H1 (cell line): ENCODE measurements around the gene CDC73. TPM values are rescaled to one million over a fixed set of nuclear protein-coding genes. Genes with fewer than 3 reads are reported as not detected.

Experiments used
- CTCF ChIA-PET: fragments of 300-600 bp; sonication (Branson Sonifier 250); formaldehyde crosslinking; loops from one replicate; lab custom pipeline; 2021; ENCODE audit not compliant: partially characterized antibody; lab: Charles Lee
- POLR2A ChIA-PET: fragments of 300-600 bp; sonication (Branson Sonifier 250); formaldehyde crosslinking; loops from one replicate; lab custom pipeline; 2021; ENCODE audit warnings: inconsistent platforms; ENCODE audit not compliant: partially characterized antibody; lab: Charles Lee
- DNase-seq, 2 experiments: peaks; one replicate each; pipeline versions ENCODE4 v3.0.0 to v3.0.0-alpha.2; 2010 to 2022; ENCODE audit warnings: low spot score in 2 of 2, low read depth in 1 of 2, mixed read lengths in 1 of 2
- FAIRE-seq: peaks from 2 replicates; lab custom pipeline; 2011; peaks lifted over from hg19 to GRCh38; lab: Jason Lieb, UNC
- H2AFZ ChIP-seq: 2 replicates; pipeline ENCODE4 v1.8.1; 2012; ENCODE audit warnings: low read length, inconsistent platforms
- H2AK5ac ChIP-seq: 2 replicates; pipeline ENCODE4 v1.6.1; 2013; ENCODE audit warnings: low read depth, low read length
- H2BK120ac ChIP-seq: replicated peaks from 2 replicates; pipeline ENCODE3; 2013; ENCODE audit warnings: low read depth, low read length, inconsistent platforms
- H2BK12ac ChIP-seq: 2 replicates; pipeline ENCODE4 v1.6.1; 2013; ENCODE audit warnings: low read depth, low read length
- H2BK15ac ChIP-seq: 2 replicates; pipeline ENCODE4 v1.6.1; 2013; ENCODE audit warnings: low read length
- H2BK20ac ChIP-seq: 2 replicates; pipeline ENCODE4 v1.6.1; 2013; ENCODE audit warnings: low read length
- H2BK5ac ChIP-seq: 2 replicates; pipeline ENCODE4 v1.6.1; 2013; ENCODE audit warnings: low read depth, low read length
- H3K14ac ChIP-seq: 2 replicates; pipeline ENCODE4 v1.6.1; 2013; ENCODE audit warnings: inconsistent platforms; ENCODE audit not compliant: insufficient read length
- H3K18ac ChIP-seq: 2 replicates; pipeline ENCODE4 v1.6.1; 2013; ENCODE audit warnings: low read length; ENCODE audit errors: extremely low read depth
- H3K23ac ChIP-seq: 2 replicates; pipeline ENCODE4 v1.6.1; 2013; ENCODE audit warnings: inconsistent platforms; ENCODE audit not compliant: insufficient read length
- H3K23me2 ChIP-seq: 2 replicates; pipeline ENCODE4 v1.6.1; 2013; ENCODE audit warnings: low read depth, low read length
- H3K27ac ChIP-seq: 2 replicates; pipeline ENCODE4 v1.6.1; 2011; ENCODE audit warnings: low read depth, low read length, inconsistent platforms
- H3K27me3 ChIP-seq, 4 experiments: replicated peaks in 1 of 4; 1 replicate in 1 of 4; 2 replicates in 3 of 4; pipeline versions ENCODE4 v1.6.1 to v1.8.1; 2011 to 2013; ENCODE audit warnings: low read length in 3 of 4, mild to moderate bottlenecking in 3 of 4, inconsistent platforms in 2 of 4, mixed read lengths in 2 of 4, moderate library complexity in 1 of 4; ENCODE audit not compliant: control insufficient read depth in 3 of 4, insufficient read depth in 3 of 4; ENCODE audit errors: extremely low read depth in 1 of 4
- H3K36me3 ChIP-seq, 4 experiments: 2 replicates each; pipeline versions ENCODE4 v1.6.1 to v1.8.1; 2011 to 2013; ENCODE audit warnings: mild to moderate bottlenecking in 4 of 4, low read length in 3 of 4, moderate library complexity in 2 of 4, control low read depth in 1 of 4, inconsistent platforms in 1 of 4; ENCODE audit not compliant: insufficient read depth in 4 of 4, control insufficient read depth in 2 of 4
- H3K4ac ChIP-seq: replicated peaks from 2 replicates; pipeline ENCODE3; 2013; ENCODE audit warnings: low read length, low read depth, mixed read lengths, inconsistent platforms; ENCODE audit not compliant: insufficient read length
- H3K4me1 ChIP-seq, 4 experiments: replicated peaks in 1 of 4; 1 replicate in 1 of 4; 2 replicates in 3 of 4; pipeline versions ENCODE4 v1.6.1 to v1.8.1; 2011 to 2013; ENCODE audit warnings: low read length in 3 of 4, inconsistent platforms in 2 of 4, mixed read lengths in 1 of 4; ENCODE audit not compliant: insufficient read depth in 4 of 4, control insufficient read depth in 3 of 4
- H3K4me2 ChIP-seq, 2 experiments: 2 replicates each; pipeline versions ENCODE4 v1.6.1 to v1.8.1; 2011 to 2013; ENCODE audit warnings: low read depth in 2 of 2, low read length in 2 of 2, control low read depth in 1 of 2, inconsistent platforms in 1 of 2, mild to moderate bottlenecking in 1 of 2; ENCODE audit not compliant: insufficient read depth in 1 of 2
- H3K4me3 ChIP-seq, 4 experiments: fragments of 200-600, 300-600 bp in 1 of 4; sonication (generic), shearing (Covaris generic), sonication (Bioruptor Twin) in 1 of 4; 2 replicates each; pipeline versions ENCODE4 v1.5.1 to v1.8.1; 2011 to 2016; ENCODE audit warnings: low read length in 4 of 4, low read depth in 3 of 4, control low read depth in 2 of 4, inconsistent platforms in 2 of 4, mild to moderate bottlenecking in 2 of 4, mixed read lengths in 1 of 4, moderate library complexity in 1 of 4; ENCODE audit not compliant: insufficient read depth in 2 of 4; ENCODE audit errors: extremely low read depth in 1 of 4
- H3K56ac ChIP-seq: replicated peaks from 2 replicates; pipeline ENCODE3; 2013; ENCODE audit warnings: low read depth, mild to moderate bottlenecking, mixed read lengths, low read length, inconsistent platforms; ENCODE audit not compliant: insufficient read length
- H3K79me1 ChIP-seq: 2 replicates; pipeline ENCODE4 v1.6.1; 2013; ENCODE audit warnings: low read depth, low read length, control low read depth
- H3K79me2 ChIP-seq, 2 experiments: 2 replicates each; pipeline versions ENCODE4 v1.6.1 to v1.8.1; 2012 to 2013; ENCODE audit warnings: low read length in 2 of 2, mild to moderate bottlenecking in 2 of 2, inconsistent platforms in 1 of 2; ENCODE audit not compliant: insufficient read depth in 2 of 2, control insufficient read depth in 1 of 2
- H3K9ac ChIP-seq, 4 experiments: replicated peaks in 1 of 4; 1 replicate in 1 of 4; 2 replicates in 3 of 4; pipeline versions ENCODE4 v1.6.1 to v1.8.1; 2011 to 2013; ENCODE audit warnings: low read depth in 3 of 4, low read length in 3 of 4, control low read depth in 2 of 4, mild to moderate bottlenecking in 2 of 4, moderate library complexity in 2 of 4, inconsistent platforms in 1 of 4; ENCODE audit errors: extremely low read depth in 1 of 4
- H3K9me3 ChIP-seq, 2 experiments: 2 replicates each; pipeline versions ENCODE4 v1.6.1 to v1.8.1; 2012 to 2013; ENCODE audit warnings: mild to moderate bottlenecking in 2 of 2, moderate library complexity in 2 of 2, control low read depth in 1 of 2, inconsistent platforms in 1 of 2, low read depth in 1 of 2, low read length in 1 of 2, mixed read lengths in 1 of 2; ENCODE audit not compliant: insufficient read depth in 2 of 2
- H4K20me1 ChIP-seq, 2 experiments: replicated peaks in 1 of 2; 2 replicates each; pipeline versions ENCODE3 to v1.8.1; 2011 to 2013; ENCODE audit warnings: inconsistent platforms in 2 of 2, low read length in 2 of 2, mild to moderate bottlenecking in 1 of 2; ENCODE audit not compliant: insufficient read depth in 2 of 2, control insufficient read depth in 1 of 2
- H4K5ac ChIP-seq: 2 replicates; pipeline ENCODE4 v1.6.1; 2013; ENCODE audit warnings: low read length, low read depth, mixed read lengths, inconsistent platforms; ENCODE audit not compliant: insufficient read length
- H4K8ac ChIP-seq: 2 replicates; pipeline ENCODE4 v1.8.0; 2013; ENCODE audit warnings: mild to moderate bottlenecking, moderate library complexity, low read length, inconsistent platforms; ENCODE audit not compliant: insufficient read depth; ENCODE audit errors: extremely low read depth
- H4K91ac ChIP-seq: replicated peaks from 2 replicates; pipeline ENCODE3; 2013; ENCODE audit warnings: low read length, mixed read lengths, inconsistent platforms; ENCODE audit not compliant: insufficient read length
- CBX5 ChIP-seq: fragments of 300-800, 300-1000 bp; sonication (generic); IDR thresholded peaks from 2 replicates; pipeline ENCODE4 v1.7.1; 2016; ENCODE audit warnings: antibody characterized with exemption, low read length, low read depth
- CEBPB ChIP-seq: IDR thresholded peaks from 2 replicates; pipeline ENCODE4 v1.6.1; 2012; ENCODE audit warnings: low read depth, low read length
- CHD2 ChIP-seq: IDR thresholded peaks from 2 replicates; pipeline ENCODE4 v1.6.1; 2012; ENCODE audit warnings: low read length, improper control_type of control experiment
- EP300 ChIP-seq, 2 experiments: IDR thresholded peaks; 1 replicate in 1 of 2; 2 replicates in 1 of 2; pipeline ENCODE4 v1.6.1; 2011 to 2012; ENCODE audit warnings: low read depth in 2 of 2, low read length in 2 of 2, mild to moderate bottlenecking in 2 of 2, borderline replicate concordance in 1 of 2, inconsistent platforms in 1 of 2, moderate library complexity in 1 of 2
- EZH2 ChIP-seq: fragments of 200-600 bp; sonication (generic); IDR thresholded peaks from 2 replicates; pipeline ENCODE4 v1.7.1; 2012; ENCODE audit warnings: low read depth, mild to moderate bottlenecking, moderate library complexity, low read length, inconsistent platforms; ENCODE audit not compliant: severe bottlenecking
- FOSL1 ChIP-seq: IDR thresholded peaks from 2 replicates; pipeline ENCODE4 v1.6.1; 2011; ENCODE audit warnings: mild to moderate bottlenecking, low read depth, low read length, moderate library complexity; ENCODE audit not compliant: insufficient read depth
- GTF2F1 ChIP-seq: IDR thresholded peaks from 2 replicates; pipeline ENCODE4 v1.6.1; 2012; ENCODE audit warnings: low read depth, low read length, improper control_type of control experiment, borderline replicate concordance
- HDAC6 ChIP-seq: IDR thresholded peaks from one replicate; pipeline ENCODE4 v1.7.1; 2012; ENCODE audit warnings: low read depth, mild to moderate bottlenecking, inconsistent platforms, low read length, moderate library complexity
- KDM5A ChIP-seq: fragments of 200-600 bp; IDR thresholded peaks from 2 replicates; pipeline ENCODE4 v1.7.1; 2012; ENCODE audit warnings: mild to moderate bottlenecking, low read length, inconsistent platforms, mixed read lengths
- PHF8 ChIP-seq: fragments of 200-600 bp; sonication (generic); conservative IDR thresholded peaks from 2 replicates; pipeline ENCODE4 v1.7.1; 2012; ENCODE audit warnings: low read depth, mild to moderate bottlenecking, inconsistent platforms, low read length, moderate library complexity
- RFX5 ChIP-seq: IDR thresholded peaks from 2 replicates; pipeline ENCODE4 v1.6.1; 2011; ENCODE audit warnings: low read depth, low read length, improper control_type of control experiment, borderline replicate concordance
- RXRA ChIP-seq: IDR thresholded peaks from 2 replicates; pipeline ENCODE4 v1.6.1; 2011; ENCODE audit warnings: low read depth, mild to moderate bottlenecking, low read length, moderate library complexity; ENCODE audit not compliant: insufficient read depth
- SIRT6 ChIP-seq: IDR thresholded peaks from one replicate; pipeline ENCODE4 v1.7.1; 2012; ENCODE audit warnings: low read length, inconsistent platforms
- SIX5 ChIP-seq: IDR thresholded peaks from 2 replicates; pipeline ENCODE4 v1.6.1; 2011; ENCODE audit warnings: mild to moderate bottlenecking, low read depth, low read length
- TEAD4 ChIP-seq: IDR thresholded peaks from 2 replicates; pipeline ENCODE4 v1.6.1; 2012; ENCODE audit warnings: low read depth, low read length, inconsistent platforms, mixed read lengths
- polyA plus RNA-seq, 7 experiments: library from polyadenylated mRNA; depleted of rRNA in 3 of 7; stranded (reverse) in 5 of 7; unstranded in 2 of 7; fragments of >200 nt in 5 of 7; fragments of 200-250 nt in 2 of 7; gene quantifications; 1 replicate in 5 of 7; 2 replicates in 1 of 7; 4 replicates in 1 of 7; pipeline versions ENCODE4 v1.2.1 to v1.2.3, GENCODE V29; 2011 to 2013; ENCODE audit warnings: missing spikeins in 2 of 7, mixed read lengths in 2 of 7
- total RNA-seq: library from RNA; stranded (reverse); fragmentation: NEBNext Ultra II Directional; extraction: Animal tissue kit (Norgen Biotek cat#: 25700); gene quantifications from 2 replicates; pipeline ENCODE4 v1.2.1, GENCODE V29; 2021

The CDC73 gene
- total and polyA plus RNA-seq, 2 of the 8 experiments (the other 6 are each of a cell fraction or from before 2014, with no cell fraction given), result 9.8 to 64.0 TPM

GRCh38 chr1:193077991-193078390, 43.8 kb upstream of the CDC73 start:
- POLR2A ChIA-PET, result interaction anchor here (1.4 kb wide), 1 partner anchor 12 kb away, joined by 4 read pairs; no protein-coding TSS in a partner anchor
- Histone ChIP-seq H2BK12ac (no peak overlapping the region), H2BK15ac (no peak overlapping the region), H3K23me2 (no peaks in the 10 kb centered on the region), H3K9me3 (no peaks in the 10 kb centered on the region), H3K36me3 (peaks cover 0 to 55% (median 24%) of the 10 kb centered on the region in 4 experiments; a peak in 7 of 8 replicates), H4K91ac (no peak overlapping the region), H4K20me1 (no peaks in the 10 kb centered on the region), H2AFZ (no peak overlapping the region), H3K56ac (no peak overlapping the region), H3K27me3 (no peaks in the 10 kb centered on the region), H3K4ac (no peak overlapping the region), H3K4me2 (no peak overlapping the region), H2BK5ac (no peak overlapping the region), H3K79me1 (peaks cover 2% of the 10 kb centered on the region; the same call in 1 of the 2 replicates), H2BK120ac (no peak overlapping the region), H4K5ac (no peak overlapping the region), H2BK20ac (no peak overlapping the region), H3K79me2 (peaks cover 0 to 15% of the 10 kb centered on the region in 2 experiments; a peak in 2 of 4 replicates), H3K9ac (no peak overlapping the region), H2AK5ac (no peak overlapping the region), H3K27ac (no peak overlapping the region), H3K18ac (no peak overlapping the region), H3K4me1 (no peaks in the 10 kb centered on the region), H3K4me3 (no peak overlapping the region), H4K8ac (no peak overlapping the region), H3K14ac (no peak overlapping the region), H3K23ac (no peak overlapping the region)
- CTCF ChIA-PET, result interaction anchor here (0.8 to 1.1 kb wide), 2 partner anchors 10 to 582 kb away, joined by 3 read pairs; no protein-coding TSS in a partner anchor
- FAIRE-seq (no peak), DNase-seq (no peak)
- TF ChIP-seq SIX5 (no peak), RXRA (no peak), HDAC6 (no peak), GTF2F1 (no peak), TEAD4 (no peak), CHD2 (no peak), RFX5 (no peak), SIRT6 (no peak), KDM5A (no peak), PHF8 (no peak), FOSL1 (no peak), CEBPB (no peak), EZH2 (no peak), CBX5 (no peak), EP300 (IDR thresholded peaks at IDR 0.05; ENCODE audit: borderline replicate concordance in 1 of 2, low read depth in 2 of 2, low read length in 2 of 2) (no peak)
